ENCODE measurements around the gene DNAJB4. TPM values are rescaled to one million over a fixed set of nuclear protein-coding genes. Genes with fewer than 3 reads are reported as not detected.
"Not testable (repeated sequence)": the region's sequence is repeated elsewhere in the genome, so short reads cannot be mapped to it uniquely, and the experiment has no call there.

Gene DNAJB4
- total RNA-seq, 1 donor from 2014 or later = 191 TPM

GRCh38 chr1:78061825-78062523, 57.2 kb downstream of the DNAJB4 start:
- no peak for DNase-seq (ENCODE audit: low read depth in 2 of 2)

GRCh38 chr1:78064886-78065285, 60.1 kb downstream of the DNAJB4 start:
- not testable (repeated sequence) for DNase-seq (ENCODE audit: low read depth in 2 of 2)

Other genes with a start within 250 kb of the DNAJB4 start
- 75.9 and 81.0 TPM in 2 replicates for gene USP33, start 245.1 kb upstream of the DNAJB4 start, total RNA-seq
- gene MIGA1, start 225.3 kb upstream of the DNAJB4 start, total RNA-seq = 8.9 and 10.2 TPM in 2 replicates
- 0.77 and 1.1 TPM in 2 replicates for gene NEXN, start 116.3 kb upstream of the DNAJB4 start, total RNA-seq
- 82.4 and 109 TPM in 2 replicates for gene FUBP1, start 25.9 kb upstream of the DNAJB4 start, total RNA-seq
- 31.9 and 37.2 TPM in 2 replicates for gene GIPC2, start 41.0 kb downstream of the DNAJB4 start, total RNA-seq